ENCODE data around the gene OR4N5. TPM values are rescaled to one million over a fixed set of nuclear protein-coding genes. Genes with fewer than 3 reads are reported as not detected.
"Not testable (repeated sequence)": the region's sequence is repeated elsewhere in the genome, so short reads cannot be mapped to it uniquely, and the experiment has no call there.

OR4N5 gene
- total RNA-seq, 4 donors from 2014 or later, result not detected

DNA sequence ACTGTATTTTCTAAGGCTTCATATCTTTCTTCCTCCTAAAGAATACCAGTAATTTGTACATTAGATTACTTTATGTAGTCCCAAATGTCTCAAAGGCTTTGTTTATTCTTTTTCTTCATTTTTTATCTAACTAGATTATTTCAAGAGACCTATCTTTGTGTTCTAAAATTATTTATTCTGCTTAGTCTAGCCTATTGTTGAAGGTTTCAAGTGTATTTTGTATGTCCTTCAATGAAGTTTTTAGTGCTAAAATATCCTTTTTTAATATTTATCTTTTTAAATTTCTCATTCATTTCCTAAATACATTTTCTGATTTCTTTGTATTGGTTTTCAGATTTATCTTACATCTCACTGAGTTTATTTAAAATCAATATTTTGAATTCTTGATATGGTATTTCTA lies 25.8 kb downstream of the OR4N5 start:
- no peaks in the 10 kb centered on the region for H3K4me1 ChIP-seq
- H3K4me3 ChIP-seq, result no peak overlapping the region
- H3K9me3 ChIP-seq, result peaks cover 0 to 23% (median 18%) of the 10 kb centered on the region in 4 donors
- no peaks in the 10 kb centered on the region for H3K27me3 ChIP-seq
- intact Hi-C loops (cut with DNase I), result no loop called here
- H3K27ac ChIP-seq (replicated peaks in 1 of 4), result no peak overlapping the region
- TF ChIP-seq EP300 (IDR thresholded peaks at IDR 0.05) (no peak), POLR2AphosphoS5 (IDR thresholded peaks at IDR 0.05) (no peak), POLR2A (IDR thresholded peaks at IDR 0.05; ENCODE audit: low read depth) (no peak)
- TF ChIP-seq, protein P1, sequence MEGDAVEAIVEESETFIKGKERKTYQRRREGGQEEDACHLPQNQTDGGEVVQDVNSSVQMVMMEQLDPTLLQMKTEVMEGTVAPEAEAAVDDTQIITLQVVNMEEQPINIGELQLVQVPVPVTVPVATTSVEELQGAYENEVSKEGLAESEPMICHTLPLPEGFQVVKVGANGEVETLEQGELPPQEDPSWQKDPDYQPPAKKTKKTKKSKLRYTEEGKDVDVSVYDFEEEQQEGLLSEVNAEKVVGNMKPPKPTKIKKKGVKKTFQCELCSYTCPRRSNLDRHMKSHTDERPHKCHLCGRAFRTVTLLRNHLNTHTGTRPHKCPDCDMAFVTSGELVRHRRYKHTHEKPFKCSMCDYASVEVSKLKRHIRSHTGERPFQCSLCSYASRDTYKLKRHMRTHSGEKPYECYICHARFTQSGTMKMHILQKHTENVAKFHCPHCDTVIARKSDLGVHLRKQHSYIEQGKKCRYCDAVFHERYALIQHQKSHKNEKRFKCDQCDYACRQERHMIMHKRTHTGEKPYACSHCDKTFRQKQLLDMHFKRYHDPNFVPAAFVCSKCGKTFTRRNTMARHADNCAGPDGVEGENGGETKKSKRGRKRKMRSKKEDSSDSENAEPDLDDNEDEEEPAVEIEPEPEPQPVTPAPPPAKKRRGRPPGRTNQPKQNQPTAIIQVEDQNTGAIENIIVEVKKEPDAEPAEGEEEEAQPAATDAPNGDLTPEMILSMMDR (IDR thresholded peaks at IDR 0.05), result no peak
- no peak for DNase-seq (ENCODE audit: extremely low spot score)
- no peaks in the 10 kb centered on the region for H3K36me3 ChIP-seq

DNA sequence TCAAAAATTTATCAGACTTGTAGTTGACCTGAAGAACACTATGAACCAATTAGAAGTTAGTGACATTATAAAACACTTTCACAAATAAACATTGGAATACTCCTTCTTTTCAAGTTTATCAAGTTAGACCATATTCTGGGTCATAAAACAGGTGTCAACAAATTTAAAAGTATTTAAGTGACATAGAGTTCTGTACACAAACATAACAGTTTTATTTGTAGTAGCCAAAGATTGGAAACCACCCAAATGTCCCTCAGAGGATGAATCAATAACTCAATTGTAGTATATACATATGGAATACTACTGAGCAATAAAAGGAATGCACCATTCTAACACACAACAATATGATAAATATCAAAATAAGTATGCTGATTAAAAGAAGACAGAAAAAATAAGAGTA lies 28.5 kb downstream of the OR4N5 start:
- H3K4me3 ChIP-seq, result no peak overlapping the region
- intact Hi-C loops (cut with DNase I), result no loop called here
- H3K27ac ChIP-seq (replicated peaks in 1 of 4), result no peak overlapping the region
- H3K4me1 ChIP-seq, result no peaks in the 10 kb centered on the region
- H3K36me3 ChIP-seq, result no peaks in the 10 kb centered on the region
- no peak for DNase-seq (ENCODE audit: extremely low spot score)
- peaks cover 0 to 23% (median 18%) of the 10 kb centered on the region in 4 donors for H3K9me3 ChIP-seq
- no peaks in the 10 kb centered on the region for H3K27me3 ChIP-seq
- TF ChIP-seq POLR2AphosphoS5 (IDR thresholded peaks at IDR 0.05) (no peak), EP300 (IDR thresholded peaks at IDR 0.05) (no peak), POLR2A (IDR thresholded peaks at IDR 0.05; ENCODE audit: low read depth) (no peak)

DNA sequence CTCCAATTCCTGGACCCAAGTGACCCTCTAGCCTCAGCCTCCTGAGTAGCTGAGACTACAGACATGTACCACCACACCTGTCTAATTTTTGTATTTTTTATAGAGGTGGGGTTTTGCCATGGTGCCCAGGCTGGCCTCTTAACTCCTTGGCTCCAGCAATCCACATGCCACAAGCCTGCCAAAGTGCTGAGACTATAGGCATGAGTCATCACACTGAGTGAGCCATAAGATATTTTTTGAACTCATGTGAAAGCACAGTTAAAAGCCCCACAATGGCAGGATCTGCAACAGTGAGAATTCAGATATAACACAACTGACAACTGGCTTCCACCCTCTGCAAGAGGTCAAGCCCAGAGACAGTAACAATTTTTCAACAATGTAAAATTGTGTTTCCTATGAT lies 31.2 kb downstream of the OR4N5 start:
- peaks cover 0 to 12% (median 7%) of the 10 kb centered on the region in 4 donors for H3K9me3 ChIP-seq
- H3K4me3 ChIP-seq; DNase-seq (ENCODE audit: extremely low spot score); intact Hi-C loops (cut with DNase I); H3K4me1 ChIP-seq; H3K36me3 ChIP-seq; H3K27me3 ChIP-seq; H3K27ac ChIP-seq (replicated peaks in 1 of 4): not testable (repeated sequence)

DNA sequence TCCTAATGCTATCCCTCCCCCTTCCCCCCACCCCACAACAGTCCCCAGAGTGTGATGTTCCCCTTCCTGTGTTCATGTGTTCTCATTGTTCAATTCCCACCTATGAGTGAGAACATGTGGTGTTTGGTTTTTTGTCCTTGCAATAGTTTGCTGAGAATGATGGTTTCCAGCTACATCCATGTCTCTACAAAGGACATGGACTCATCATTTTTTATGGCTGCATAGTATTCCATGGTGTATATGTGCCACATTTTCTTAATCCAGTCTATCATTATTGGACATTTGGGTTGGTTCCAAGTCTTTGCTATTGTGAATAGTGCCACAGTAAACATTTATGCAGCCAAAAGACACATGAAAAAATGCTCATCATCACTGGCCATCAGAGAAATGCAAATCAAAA lies 35.6 kb downstream of the OR4N5 start:
- H3K9me3 ChIP-seq; H3K4me3 ChIP-seq; intact Hi-C loops (cut with DNase I); DNase-seq (ENCODE audit: extremely low spot score); H3K36me3 ChIP-seq; H3K27ac ChIP-seq (replicated peaks in 1 of 4); H3K4me1 ChIP-seq; H3K27me3 ChIP-seq: not testable (repeated sequence)

DNA sequence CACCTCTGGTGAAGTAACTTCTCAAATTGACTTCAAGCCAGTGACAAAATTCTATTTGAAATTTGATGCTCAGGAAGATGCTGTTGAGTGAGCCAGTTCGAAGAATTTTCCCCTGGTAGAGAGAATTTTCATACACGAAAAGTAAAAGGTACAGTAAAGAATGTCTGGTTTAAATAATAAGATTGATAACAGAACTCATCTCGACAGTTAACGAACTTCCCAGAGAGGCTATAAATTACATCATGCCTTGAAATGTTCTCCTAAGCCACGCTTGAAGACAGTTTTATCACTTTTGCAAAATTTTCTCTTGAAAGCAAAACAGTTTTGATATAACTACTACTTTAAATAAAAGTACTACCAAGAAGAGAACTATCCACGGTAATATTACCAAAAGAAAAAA lies 37.7 kb downstream of the OR4N5 start:
- no peaks in the 10 kb centered on the region for H3K27me3 ChIP-seq
- DNase-seq (ENCODE audit: extremely low spot score), result no peak
- no peaks in the 10 kb centered on the region for H3K36me3 ChIP-seq
- H3K4me1 ChIP-seq, result no peaks in the 10 kb centered on the region
- 52% methylated on average over 6 of the region's 6 CpGs for WGBS
- H3K27ac ChIP-seq (replicated peaks in 1 of 4), result no peak overlapping the region
- intact Hi-C loops (cut with DNase I), result no loop called here
- no peak overlapping the region for H3K4me3 ChIP-seq
- TF ChIP-seq POLR2AphosphoS5 (IDR thresholded peaks at IDR 0.05) (no peak), POLR2A (IDR thresholded peaks at IDR 0.05; ENCODE audit: low read depth) (no peak), EP300 (IDR thresholded peaks at IDR 0.05) (no peak)
- TF ChIP-seq, protein P1 (IDR thresholded peaks at IDR 0.05), result no peak
- no peaks in the 10 kb centered on the region for H3K9me3 ChIP-seq

DNA sequence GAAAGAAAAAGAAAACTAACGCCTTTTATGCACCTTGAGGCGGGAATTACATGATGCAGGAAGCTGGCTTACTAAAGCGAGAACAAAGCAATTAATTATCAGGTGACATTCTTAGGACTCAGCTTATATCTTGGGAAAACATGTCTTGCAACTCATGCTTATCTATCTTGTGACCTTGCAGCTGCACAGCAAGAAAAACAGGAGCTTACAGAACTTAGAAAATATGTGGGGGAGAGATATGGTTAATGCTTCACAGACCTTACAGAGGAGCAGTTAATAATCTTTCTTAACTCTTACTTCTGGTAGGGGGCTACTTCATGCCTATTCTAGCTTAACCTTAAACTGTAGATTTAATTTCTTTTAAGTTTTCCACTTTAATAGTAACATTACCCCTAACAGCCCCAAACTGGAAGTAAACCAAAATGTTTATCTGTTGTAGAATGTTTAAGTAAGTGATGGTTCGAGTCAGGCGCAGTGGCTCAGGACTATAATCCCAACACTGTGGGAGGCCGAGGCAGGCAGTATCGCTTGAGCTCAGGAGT lies 38.9 kb downstream of the OR4N5 start:
- no peak overlapping the region for H3K27ac ChIP-seq (replicated peaks in 1 of 4)
- TF ChIP-seq EP300 (IDR thresholded peaks at IDR 0.05), result no peak
- no peak for TF ChIP-seq POLR2A (IDR thresholded peaks at IDR 0.05; ENCODE audit: low read depth)
- no peak for TF ChIP-seq POLR2AphosphoS5 (IDR thresholded peaks at IDR 0.05)
- TF ChIP-seq, protein P1 (IDR thresholded peaks at IDR 0.05), result no peak
- H3K4me3 ChIP-seq, result no peak overlapping the region
- H3K4me1 ChIP-seq, result no peaks in the 10 kb centered on the region
- DNase-seq (ENCODE audit: extremely low spot score), result no peak
- WGBS, result 82% methylated on average over 7 of the region's 7 CpGs
- H3K9me3 ChIP-seq, result no peaks in the 10 kb centered on the region
- intact Hi-C loops (cut with DNase I), result no loop called here
- H3K36me3 ChIP-seq, result no peaks in the 10 kb centered on the region
- no peaks in the 10 kb centered on the region for H3K27me3 ChIP-seq

Measured in esophagus muscularis mucosa (tissue), 4 donors.